Uterus (tissue), 2 donors: Measurements from ENCODE around the gene RALA.
"Not testable (repeated sequence)": the region's sequence is repeated elsewhere in the genome, so short reads cannot be mapped to it uniquely, and the experiment has no call there.

Experiments used
- POLR2A ChIP-seq, 2 donors: fragments of 450-650 bp; IDR thresholded peaks; one replicate each; pipeline ENCODE4 v1.6.1; 2016; ENCODE audit warnings: antibody characterized with exemption in 2 of 2, mild to moderate bottlenecking in 1 of 2, moderate library complexity in 1 of 2
- TF ChIP-seq, protein P1 (sequence below), 4 experiments: fragments of 200-600 bp in 2 of 4; fragments of 450-650 bp in 2 of 4; sonication (generic) in 2 of 4; IDR thresholded peaks; one replicate each; pipeline ENCODE4 v1.5.1; 2016 to 2019; ENCODE audit warnings: antibody characterized with exemption in 4 of 4, mild to moderate bottlenecking in 2 of 4, moderate library complexity in 1 of 4

DNA sequence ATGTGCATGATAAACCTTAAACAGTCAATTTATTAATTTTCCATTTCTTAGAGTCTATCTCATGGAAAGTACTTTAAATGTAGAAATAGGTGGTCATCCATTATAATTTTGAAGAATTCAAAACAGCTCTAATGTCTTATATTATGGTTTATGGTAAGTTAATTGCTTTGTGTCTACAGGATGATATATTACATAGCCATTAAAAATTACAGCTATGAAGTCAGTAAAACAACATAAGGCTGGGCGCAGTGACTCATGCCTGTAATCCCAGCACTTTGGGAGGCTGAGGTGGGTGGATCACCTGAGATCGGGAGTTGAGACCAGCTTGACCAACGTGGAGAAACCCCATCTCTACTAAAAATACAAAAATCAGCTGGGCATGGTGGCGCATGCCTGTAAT, 44.9 kb downstream of the RALA start:
- TF ChIP-seq, protein P1, sequence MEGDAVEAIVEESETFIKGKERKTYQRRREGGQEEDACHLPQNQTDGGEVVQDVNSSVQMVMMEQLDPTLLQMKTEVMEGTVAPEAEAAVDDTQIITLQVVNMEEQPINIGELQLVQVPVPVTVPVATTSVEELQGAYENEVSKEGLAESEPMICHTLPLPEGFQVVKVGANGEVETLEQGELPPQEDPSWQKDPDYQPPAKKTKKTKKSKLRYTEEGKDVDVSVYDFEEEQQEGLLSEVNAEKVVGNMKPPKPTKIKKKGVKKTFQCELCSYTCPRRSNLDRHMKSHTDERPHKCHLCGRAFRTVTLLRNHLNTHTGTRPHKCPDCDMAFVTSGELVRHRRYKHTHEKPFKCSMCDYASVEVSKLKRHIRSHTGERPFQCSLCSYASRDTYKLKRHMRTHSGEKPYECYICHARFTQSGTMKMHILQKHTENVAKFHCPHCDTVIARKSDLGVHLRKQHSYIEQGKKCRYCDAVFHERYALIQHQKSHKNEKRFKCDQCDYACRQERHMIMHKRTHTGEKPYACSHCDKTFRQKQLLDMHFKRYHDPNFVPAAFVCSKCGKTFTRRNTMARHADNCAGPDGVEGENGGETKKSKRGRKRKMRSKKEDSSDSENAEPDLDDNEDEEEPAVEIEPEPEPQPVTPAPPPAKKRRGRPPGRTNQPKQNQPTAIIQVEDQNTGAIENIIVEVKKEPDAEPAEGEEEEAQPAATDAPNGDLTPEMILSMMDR (IDR thresholded peaks at IDR 0.05): not testable (repeated sequence)
- not testable (repeated sequence) for TF ChIP-seq POLR2A (IDR thresholded peaks at IDR 0.05)
